Ectodermal cell (in vitro differentiated cells): ENCODE results near the gene MEF2C.
"Not testable (repeated sequence)": the region's sequence is repeated elsewhere in the genome, so short reads cannot be mapped to it uniquely, and the experiment has no call there.

Source experiments
- H3K27ac ChIP-seq: 2 replicates; pipeline ENCODE4 v1.7.0; 2013; ENCODE audit warnings: mild to moderate bottlenecking, low read depth, low read length; ENCODE audit not compliant: insufficient read depth, poor library complexity, severe bottlenecking
- H3K27me3 ChIP-seq: 2 replicates; pipeline ENCODE4 v1.7.0; 2013; ENCODE audit warnings: mild to moderate bottlenecking, low read length; ENCODE audit not compliant: insufficient read depth, control insufficient read depth, poor library complexity, severe bottlenecking
- H3K36me3 ChIP-seq: one replicate; pipeline ENCODE4 v1.7.0; 2013; ENCODE audit warnings: low read length; ENCODE audit not compliant: control insufficient read depth, insufficient read depth
- H3K4me1 ChIP-seq: one replicate; pipeline ENCODE4 v1.7.0; 2013; ENCODE audit warnings: low read length; ENCODE audit not compliant: control insufficient read depth, insufficient read depth
- H3K4me3 ChIP-seq: 2 replicates; pipeline ENCODE4 v1.7.0; 2013; ENCODE audit warnings: low read depth, low read length, control low read depth; ENCODE audit not compliant: insufficient read depth
- H3K9me3 ChIP-seq: 2 replicates; pipeline ENCODE4 v1.7.0; 2013; ENCODE audit warnings: mild to moderate bottlenecking, low read length, moderate library complexity; ENCODE audit not compliant: control insufficient read depth
- WGBS, 2 experiments: methylation state at CpG; one replicate each; pipeline ENCODE4 v1.1.7; 2013; ENCODE audit warnings: missing lambda C conversion rate in 2 of 2; 5-methylcytosine and 5-hydroxymethylcytosine counted together

The MEF2C gene

DNA sequence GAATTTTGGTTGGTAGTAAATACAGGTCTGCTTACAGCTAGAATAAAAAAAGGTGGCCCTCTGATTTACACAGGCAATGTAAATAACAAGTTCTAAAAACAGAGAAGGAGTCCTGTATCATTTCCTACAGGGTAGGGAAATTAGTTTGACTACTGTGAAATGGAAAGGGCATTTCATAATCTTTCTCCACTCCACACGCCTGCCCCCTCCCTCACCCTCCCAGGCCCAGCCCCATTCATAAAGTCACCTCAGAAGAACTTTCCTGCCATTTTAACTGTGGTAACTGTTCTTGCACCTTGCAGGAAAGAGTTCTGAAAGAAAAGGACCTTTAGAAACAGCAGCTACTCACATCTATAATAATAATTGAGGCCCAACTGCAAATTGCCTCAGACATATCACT is 69.7 kb downstream of the MEF2C start:
- Histone ChIP-seq H3K27me3 (no peaks in the 10 kb centered on the region), H3K9me3 (no peaks in the 10 kb centered on the region), H3K36me3 (no peaks in the 10 kb centered on the region), H3K4me3 (no peak overlapping the region), H3K27ac (no peak overlapping the region), H3K4me1 (peaks cover 8% of the 10 kb centered on the region)
- 88 to 96% methylated on average over 1 of the region's 1 CpG for WGBS, 2 experiments

DNA sequence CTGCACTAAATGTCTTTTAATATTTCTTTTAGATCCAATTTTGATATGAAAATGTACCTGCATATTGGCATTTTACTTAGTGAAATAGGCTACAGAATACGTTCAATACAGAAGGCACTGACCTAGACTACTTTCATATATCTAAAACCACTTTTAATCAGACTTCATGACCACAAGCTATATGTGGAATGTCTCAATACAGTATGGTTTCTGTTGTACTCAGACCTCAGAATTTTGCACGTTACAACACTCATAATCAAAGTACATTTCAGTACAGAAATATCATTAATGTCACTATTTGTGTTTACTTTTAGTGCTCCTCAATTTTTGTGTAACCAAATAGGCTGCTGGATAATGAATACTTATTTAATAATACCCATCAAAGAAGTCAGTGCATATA is 74.8 kb downstream of the MEF2C start:
- Histone ChIP-seq H3K36me3 (no peaks in the 10 kb centered on the region), H3K27me3 (no peaks in the 10 kb centered on the region), H3K4me1 (no peaks in the 10 kb centered on the region), H3K9me3 (no peaks in the 10 kb centered on the region), H3K4me3 (no peak overlapping the region), H3K27ac (no peak overlapping the region)
- 100% methylated on average over 1 to 2 of the region's 2 CpGs for WGBS, 2 experiments

DNA sequence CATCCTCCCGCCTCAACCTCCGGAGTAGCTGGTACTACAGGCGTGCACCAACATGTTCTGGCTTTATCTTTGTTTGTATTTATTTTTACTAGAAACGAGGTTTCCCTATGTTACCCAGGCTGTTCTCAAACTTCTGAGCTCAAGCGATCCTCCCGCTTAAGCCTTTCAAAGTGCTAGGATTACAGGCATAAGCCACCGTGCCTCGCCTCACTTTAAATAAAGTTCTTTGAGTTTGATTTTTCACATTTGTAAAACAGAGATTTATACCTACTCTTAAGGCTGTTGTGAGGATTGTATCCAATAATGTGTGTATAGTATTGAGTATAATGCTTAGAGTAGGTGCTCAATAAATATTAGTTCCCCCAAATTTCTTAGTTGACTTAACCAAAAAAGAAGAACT is 75.7 kb downstream of the MEF2C start:
- H3K9me3 ChIP-seq = no peaks in the 10 kb centered on the region

DNA sequence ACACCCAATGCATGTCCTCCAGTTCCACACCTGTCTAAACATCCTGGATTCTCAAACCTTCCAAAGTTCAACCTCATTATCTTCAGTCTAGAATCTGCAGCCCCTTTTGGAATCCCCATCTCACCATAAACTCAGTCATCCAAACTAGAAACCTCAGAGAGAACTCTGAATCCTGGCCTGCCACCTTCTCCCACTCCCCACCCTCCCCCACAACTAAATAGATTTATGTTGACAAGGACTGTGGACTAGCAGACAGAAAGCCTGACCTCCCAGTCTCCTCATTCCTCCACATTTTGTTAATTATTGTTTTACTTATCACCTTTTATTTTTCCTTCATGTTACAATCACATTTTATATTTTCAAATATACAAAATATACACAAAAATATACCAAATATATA is 76.6 kb downstream of the MEF2C start:
- Histone ChIP-seq H3K27ac (no peak overlapping the region), H3K4me1 (no peaks in the 10 kb centered on the region), H3K36me3 (no peaks in the 10 kb centered on the region), H3K9me3 (no peaks in the 10 kb centered on the region), H3K4me3 (no peak overlapping the region), H3K27me3 (no peaks in the 10 kb centered on the region)

More for the DNA sequence above, 75.7 kb downstream of the MEF2C start:
- Histone ChIP-seq H3K36me3 (no peaks in the 10 kb centered on the region), H3K4me3 (no peak overlapping the region), H3K27me3 (no peaks in the 10 kb centered on the region), H3K27ac (no peak overlapping the region), H3K4me1 (no peaks in the 10 kb centered on the region)
- WGBS, 2 experiments = 90 to 94% methylated on average over 8 of the region's 8 CpGs

DNA sequence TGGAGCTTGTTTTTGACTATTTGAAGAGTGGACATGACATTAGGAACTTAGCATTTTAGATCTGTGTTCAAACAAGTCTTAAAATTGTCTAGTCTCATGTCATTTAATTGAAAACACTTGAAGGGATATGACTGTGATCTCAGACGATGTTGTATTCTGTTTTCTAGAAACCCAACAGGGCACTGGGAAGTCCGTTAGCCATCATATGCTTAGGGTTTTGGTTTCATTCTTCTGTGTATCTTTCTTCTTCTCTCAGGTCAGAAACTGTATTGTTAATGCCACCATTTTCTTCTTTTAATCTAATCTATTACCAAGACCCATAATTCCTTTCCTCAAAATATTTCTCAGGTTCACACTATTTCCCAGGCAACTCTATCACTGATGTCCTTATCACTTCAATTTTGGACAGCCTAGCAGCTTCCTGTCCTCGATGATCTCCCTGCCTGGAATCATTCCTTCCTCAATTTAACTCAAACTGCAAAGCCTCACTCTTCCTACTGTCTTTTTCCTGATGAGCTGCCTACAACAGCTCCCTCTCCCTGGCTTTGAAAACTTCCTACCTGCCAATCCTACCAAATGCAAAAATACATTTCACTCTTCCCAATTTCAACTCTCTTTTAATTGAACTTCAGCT is 77.7 kb downstream of the MEF2C start:
- WGBS, 2 experiments = 93 to 94% methylated on average over 3 of the region's 3 CpGs
- H3K27ac ChIP-seq = no peak overlapping the region
- no peaks in the 10 kb centered on the region for H3K36me3 ChIP-seq
- no peaks in the 10 kb centered on the region for H3K4me1 ChIP-seq
- H3K9me3 ChIP-seq = no peaks in the 10 kb centered on the region
- no peaks in the 10 kb centered on the region for H3K27me3 ChIP-seq
- no peak overlapping the region for H3K4me3 ChIP-seq

DNA sequence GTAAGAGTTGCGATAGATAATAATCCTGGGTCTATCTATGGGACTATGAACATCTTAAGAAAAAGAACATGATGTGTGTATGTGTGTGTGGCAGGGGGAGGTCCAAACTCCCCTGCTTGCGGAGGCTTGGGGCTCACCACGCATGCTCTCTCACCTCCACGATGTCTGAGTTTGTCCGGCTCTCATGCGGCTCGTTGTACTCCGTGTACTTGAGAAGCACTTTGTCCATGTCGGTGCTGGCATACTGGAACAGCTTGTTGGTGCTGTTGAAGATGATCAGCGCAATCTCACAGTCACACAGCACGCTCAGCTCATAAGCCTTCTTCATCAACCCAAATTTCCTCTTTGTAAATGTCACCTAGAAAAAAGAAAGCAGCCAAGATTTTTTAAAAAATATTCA is 78.5 kb downstream of the MEF2C start:
- Histone ChIP-seq H3K27ac (no peak overlapping the region), H3K4me3 (no peak overlapping the region), H3K27me3 (no peaks in the 10 kb centered on the region), H3K36me3 (no peaks in the 10 kb centered on the region), H3K4me1 (no peaks in the 10 kb centered on the region), H3K9me3 (no peaks in the 10 kb centered on the region)
- WGBS, 2 experiments = 95 to 96% methylated on average over 11 of the region's 11 CpGs

DNA sequence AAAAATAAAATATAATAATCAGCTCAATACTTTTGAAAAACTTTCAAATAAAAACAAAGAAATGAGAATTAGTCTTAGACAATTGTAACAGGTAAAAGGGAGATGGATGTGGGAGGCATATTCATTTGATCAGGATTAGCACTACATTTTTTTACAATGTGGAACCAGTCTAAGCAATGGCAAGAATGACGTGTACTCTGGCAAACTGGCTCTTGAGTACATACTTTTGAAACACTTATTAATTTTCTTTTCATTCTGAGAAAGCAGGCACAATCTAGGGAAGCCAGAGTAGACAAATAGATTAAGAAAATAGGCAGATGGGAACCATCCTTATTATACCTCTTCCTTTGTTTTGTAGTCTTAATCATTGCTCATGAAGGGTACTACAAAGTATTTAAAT is 79.7 kb downstream of the MEF2C start:
- Histone ChIP-seq H3K27me3 (no peaks in the 10 kb centered on the region), H3K36me3 (no peaks in the 10 kb centered on the region), H3K27ac (no peak overlapping the region), H3K4me1 (no peaks in the 10 kb centered on the region), H3K9me3 (no peaks in the 10 kb centered on the region), H3K4me3 (no peak overlapping the region)
- 90% methylated on average over 1 of the region's 1 CpG; no CpG with 5 or more reads in 1 of the 2 experiments for WGBS, 2 experiments

DNA sequence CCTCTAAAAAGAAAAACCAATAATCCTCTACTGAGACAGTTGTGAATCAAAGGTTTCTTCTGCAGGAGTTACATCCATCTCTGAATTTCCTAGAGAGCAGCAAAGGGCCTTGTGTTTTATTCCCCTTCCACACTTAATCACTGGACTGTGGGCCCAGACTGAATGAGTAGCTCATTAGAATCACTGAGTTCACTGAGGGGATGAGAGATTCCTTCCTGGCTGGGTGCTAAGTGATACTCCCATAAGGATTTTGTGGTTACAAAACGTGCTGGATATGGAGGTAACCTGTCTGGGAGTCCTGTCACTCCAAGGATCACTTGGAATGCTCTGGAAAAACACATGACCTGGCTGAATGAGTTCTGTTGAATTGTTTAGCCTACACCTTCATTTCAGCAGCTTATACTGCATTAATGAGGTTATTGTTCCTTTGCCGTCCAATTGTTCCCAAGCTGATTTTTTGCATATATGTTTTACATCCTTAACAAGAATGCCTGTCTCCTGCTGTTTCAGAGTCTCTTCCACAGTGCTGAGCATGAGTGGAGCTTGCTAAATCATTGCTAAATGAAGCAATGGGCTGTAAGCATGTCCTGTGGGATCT is 82.9 kb downstream of the MEF2C start:
- 82 to 86% methylated on average over 2 of the region's 2 CpGs for WGBS, 2 experiments
- Histone ChIP-seq H3K9me3 (no peaks in the 10 kb centered on the region), H3K27me3 (no peaks in the 10 kb centered on the region), H3K27ac (no peak overlapping the region), H3K36me3 (no peaks in the 10 kb centered on the region), H3K4me3 (no peak overlapping the region), H3K4me1 (no peaks in the 10 kb centered on the region)

DNA sequence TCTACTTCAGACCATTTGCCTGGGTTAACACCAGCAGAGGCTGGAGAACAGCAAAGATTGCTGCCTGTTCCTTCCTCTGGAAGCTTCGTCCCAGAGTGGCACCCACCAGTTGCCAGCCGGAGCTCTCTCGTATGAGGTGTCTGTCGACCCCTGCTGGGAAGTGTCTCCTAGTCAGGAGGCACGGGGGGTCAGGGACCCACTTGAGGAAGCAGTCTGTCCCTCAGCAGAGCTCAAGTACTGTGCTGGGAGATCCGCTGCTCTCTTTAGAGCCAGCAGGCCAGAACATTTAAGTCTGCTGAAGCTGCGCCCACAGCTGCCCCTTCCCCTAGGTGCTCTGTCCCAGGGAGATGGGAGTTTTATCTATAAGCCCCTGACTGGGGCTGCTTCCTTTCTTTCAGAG is 84.1 kb downstream of the MEF2C start:
- H3K27ac ChIP-seq, H3K9me3 ChIP-seq, H3K36me3 ChIP-seq, H3K4me3 ChIP-seq, H3K4me1 ChIP-seq, H3K27me3 ChIP-seq: not testable (repeated sequence)
- WGBS, 2 experiments = 93 to 95% methylated on average over 7 of the region's 7 CpGs

DNA sequence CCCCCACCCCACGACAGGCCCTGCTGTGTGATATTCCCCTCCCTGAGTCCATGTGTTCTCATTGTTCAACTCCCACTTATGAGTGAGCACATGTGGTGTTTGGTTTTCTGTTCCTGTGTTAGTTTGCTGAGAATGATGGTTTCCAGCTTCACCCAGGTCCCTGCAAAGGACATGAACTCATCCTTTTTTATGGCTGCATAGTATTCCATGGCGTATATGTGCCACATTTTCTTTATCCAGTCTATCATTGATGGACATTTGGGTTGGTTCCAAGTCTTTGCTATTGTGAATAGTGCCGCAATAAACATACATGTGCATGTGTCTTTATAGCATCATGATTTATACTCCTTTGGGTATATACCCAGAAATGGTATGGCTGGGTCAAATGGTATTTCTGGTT is 89.2 kb downstream of the MEF2C start:
- not testable (repeated sequence) for H3K4me3 ChIP-seq, H3K27me3 ChIP-seq, H3K9me3 ChIP-seq, H3K36me3 ChIP-seq, H3K27ac ChIP-seq, H3K4me1 ChIP-seq
- WGBS, 2 experiments = 82 to 83% methylated on average over 1 to 2 of the region's 3 CpGs
